HCT116 (cell line): ENCODE measurements around the gene CAPN1. TPM values are rescaled to one million over a fixed set of nuclear protein-coding genes. Genes with fewer than 3 reads are reported as not detected.

Source experiments
- ATAC-seq: fragments of 200-7000 bp; cut with Tn5 transposase; 2 replicates; pipeline ENCODE4 v1.9.1; 2020; ENCODE audit warnings: mild to moderate bottlenecking, moderate library complexity
- BruUV-seq: library from RNA; stranded (reverse); fragments of 400-500 nt; replicated peaks from 2 replicates; lab custom pipeline; 2021; lab: Mats Ljungman, UMichigan
- CTCF ChIA-PET: fragments of 300-600 bp; sonication (Branson Sonifier 250); formaldehyde crosslinking; loops from one replicate; lab custom pipeline; 2021; ENCODE audit warnings: antibody characterized with exemption; lab: Charles Lee
- POLR2A ChIA-PET: fragments of 300-600, 350-600 bp; sonication (Branson Sonifier 250); formaldehyde crosslinking; loops from one replicate; lab custom pipeline; 2021; ENCODE audit warnings: antibody characterized with exemption; lab: Charles Lee
- RAD21 ChIA-PET, 2 experiments: fragments of 300-600 bp; sonication (Branson Sonifier 250); formaldehyde crosslinking; loops; one replicate each; lab custom pipeline; 2023; ENCODE audit warnings: low total read pairs in 2 of 2; ENCODE audit not compliant: uncharacterized antibody in 2 of 2, unreplicated experiment in 2 of 2, low non-redundant PET in 1 of 2; lab: Charles Lee
- DNase-seq: peaks from one replicate; pipeline ENCODE4 v3.0.0-alpha.2; 2010; ENCODE audit warnings: low read depth, low spot score
- H2AFZ ChIP-seq: fragments of 200-600 bp; shearing (Covaris generic), sonication (generic); 2 replicates; pipeline ENCODE4 v1.6.1; 2017; ENCODE audit warnings: low read depth, mixed run types, mixed read lengths, antibody characterized with exemption, low read length; ENCODE audit not compliant: poor library complexity, severe bottlenecking
- H3K27ac ChIP-seq: 2 replicates; pipeline ENCODE4 v1.5.1; 2012; ENCODE audit warnings: low read depth, low read length
- H3K27me3 ChIP-seq: fragments of 200-600 bp; sonication (generic); 2 replicates; pipeline ENCODE4 v1.6.1; 2016; ENCODE audit warnings: mixed run types, low read length, mixed read lengths; ENCODE audit not compliant: insufficient read depth
- H3K36me3 ChIP-seq, 2 experiments: fragments of 200-500 bp in 1 of 2; fragments of 200-600 bp in 1 of 2; sonication (Bioruptor generic) in 1 of 2; sonication (generic) in 1 of 2; 2 replicates each; pipeline versions ENCODE4 v1.5.1 to v1.6.1; 2014 to 2016; ENCODE audit warnings: low read length in 2 of 2, inconsistent platforms in 1 of 2, mixed read lengths in 1 of 2, mixed run types in 1 of 2; ENCODE audit not compliant: insufficient read depth in 2 of 2, control insufficient read depth in 1 of 2
- H3K4me1 ChIP-seq, 2 experiments: fragments of 200-600 bp in 1 of 2; sonication (generic) in 1 of 2; 2 replicates each; pipeline versions ENCODE4 v1.5.1 to v1.6.1; 2012 to 2017; ENCODE audit warnings: low read length in 2 of 2, inconsistent platforms in 1 of 2, mild to moderate bottlenecking in 1 of 2, mixed read lengths in 1 of 2, mixed run types in 1 of 2, moderate library complexity in 1 of 2; ENCODE audit not compliant: insufficient read depth in 2 of 2, control insufficient read depth in 1 of 2
- H3K4me2 ChIP-seq: fragments of 200-600 bp; sonication (generic); 2 replicates; pipeline ENCODE4 v1.6.1; 2017; ENCODE audit warnings: mixed run types, low read length, mixed read lengths
- H3K4me3 ChIP-seq, 2 experiments: fragments of 200-600 bp in 1 of 2; sonication (generic) in 1 of 2; replicated peaks in 1 of 2; 2 replicates each; pipeline ENCODE4 v1.5.1; 2011 to 2016; ENCODE audit warnings: low read length in 2 of 2, control low read depth in 1 of 2, low read depth in 1 of 2, mild to moderate bottlenecking in 1 of 2, mixed read lengths in 1 of 2, mixed run types in 1 of 2
- H3K79me2 ChIP-seq: fragments of 200-600 bp; sonication (generic); 2 replicates; pipeline ENCODE4 v1.6.1; 2017; ENCODE audit warnings: mild to moderate bottlenecking, mixed run types, low read length, moderate library complexity, mixed read lengths; ENCODE audit not compliant: insufficient read depth
- H3K9ac ChIP-seq: fragments of 200-600 bp; sonication (generic); 2 replicates; pipeline ENCODE4 v1.6.1; 2016; ENCODE audit warnings: low read length, mixed read lengths
- H3K9me2 ChIP-seq: fragments of 200-600 bp; sonication (generic), shearing (Covaris generic); 2 replicates; pipeline ENCODE4 v1.6.1; 2017; ENCODE audit warnings: mixed run types, mild to moderate bottlenecking, moderate library complexity; ENCODE audit not compliant: insufficient read depth
- H3K9me3 ChIP-seq, 2 experiments: fragments of 200-500 bp in 1 of 2; fragments of 200-600 bp in 1 of 2; sonication (Bioruptor generic) in 1 of 2; sonication (generic) in 1 of 2; 2 replicates each; pipeline ENCODE4 v1.6.1; 2014 to 2017; ENCODE audit warnings: low read length in 2 of 2, mixed read lengths in 2 of 2, inconsistent platforms in 1 of 2, low read depth in 1 of 2, mild to moderate bottlenecking in 1 of 2, mixed run types in 1 of 2, moderate library complexity in 1 of 2; ENCODE audit not compliant: control insufficient read depth in 1 of 2, insufficient read depth in 1 of 2
- H4K20me1 ChIP-seq: fragments of 200-600 bp; sonication (generic), shearing (Covaris generic); 2 replicates; pipeline ENCODE4 v1.6.1; 2017; ENCODE audit warnings: mixed run types, mild to moderate bottlenecking, moderate library complexity; ENCODE audit not compliant: insufficient read depth
- ATF3 ChIP-seq: IDR thresholded peaks from 2 replicates; pipeline ENCODE4 v1.6.1; 2012
- CBX3 ChIP-seq: IDR thresholded peaks from 2 replicates; pipeline ENCODE4 v1.6.1; 2012; ENCODE audit warnings: low read depth
- CEBPB ChIP-seq: IDR thresholded peaks from 2 replicates; pipeline ENCODE4 v1.6.1; 2012; ENCODE audit warnings: low read depth
- CTCF ChIP-seq, 3 experiments: fragments of 200-600 bp in 1 of 3; sonication (generic) in 1 of 3; IDR thresholded peaks in 2 of 3; conservative IDR thresholded peaks in 1 of 3; 2 replicates each; pipeline ENCODE4 v1.5.1; 2012 to 2017; ENCODE audit warnings: low read depth in 2 of 3, low read length in 2 of 3, antibody characterized with exemption in 1 of 3, borderline replicate concordance in 1 of 3, control low read depth in 1 of 3, mild to moderate bottlenecking in 1 of 3, mixed read lengths in 1 of 3, mixed run types in 1 of 3, moderate library complexity in 1 of 3; ENCODE audit not compliant: insufficient read depth in 1 of 3
- ELF1 ChIP-seq: IDR thresholded peaks from 2 replicates; pipeline ENCODE4 v1.6.1; 2012; ENCODE audit warnings: low read depth, borderline replicate concordance
- EZH2 ChIP-seq: fragments of 200-600 bp; sonication (generic); IDR thresholded peaks from 2 replicates; pipeline ENCODE4 v1.6.1; 2017; ENCODE audit warnings: antibody characterized with exemption, mixed run types
- EZH2phosphoT487 ChIP-seq: fragments of 200-600 bp; IDR thresholded peaks from 2 replicates; pipeline ENCODE4 v1.6.1; 2018; ENCODE audit warnings: antibody characterized with exemption, borderline replicate concordance
- FOSL1 ChIP-seq: IDR thresholded peaks from 2 replicates; pipeline ENCODE4 v1.6.1; 2012; ENCODE audit warnings: low read depth
- POLR2A ChIP-seq: IDR thresholded peaks from 2 replicates; pipeline ENCODE4 v1.7.0; 2011; ENCODE audit warnings: borderline replicate concordance; ENCODE audit not compliant: insufficient read depth, insufficient read length; ENCODE audit errors: extremely low read depth
- POLR2AphosphoS5 ChIP-seq: IDR thresholded peaks from 2 replicates; pipeline ENCODE4 v1.6.1; 2011; ENCODE audit warnings: mild to moderate bottlenecking, low read depth, low read length, moderate library complexity
- RAD21 ChIP-seq: IDR thresholded peaks from 2 replicates; pipeline ENCODE4 v1.6.1; 2012; ENCODE audit warnings: low read depth, mild to moderate bottlenecking
- SIN3A ChIP-seq: IDR thresholded peaks from 2 replicates; pipeline ENCODE4 v1.6.1; 2012; ENCODE audit warnings: low read depth
- SP1 ChIP-seq: IDR thresholded peaks from 2 replicates; pipeline ENCODE4 v1.6.1; 2012; ENCODE audit warnings: low read depth
- SRF ChIP-seq: IDR thresholded peaks from 2 replicates; pipeline ENCODE4 v1.6.1; 2012; ENCODE audit warnings: low read depth
- TCF7L2 ChIP-seq: IDR thresholded peaks from 2 replicates; pipeline ENCODE4 v1.7.0; 2011; ENCODE audit warnings: borderline replicate concordance, inconsistent platforms; ENCODE audit not compliant: insufficient read depth, insufficient read length; ENCODE audit errors: extremely low read depth
- YY1 ChIP-seq: IDR thresholded peaks from 2 replicates; pipeline ENCODE4 v1.6.1; 2011; ENCODE audit warnings: low read length, low read depth, moderate library complexity, mild to moderate bottlenecking; ENCODE audit not compliant: insufficient replicate concordance; ENCODE audit errors: extremely low read depth
- ZBTB33 ChIP-seq: IDR thresholded peaks from 2 replicates; pipeline ENCODE4 v1.6.1; 2011; ENCODE audit warnings: mild to moderate bottlenecking, low read length, moderate library complexity; ENCODE audit not compliant: insufficient replicate concordance; ENCODE audit errors: extremely low read depth
- ZFX ChIP-seq: fragments of 450-650 bp; IDR thresholded peaks from 2 replicates; pipeline ENCODE4 v1.6.1; 2017
- ZNF274 ChIP-seq: fragments of 200-500 bp; sonication (Bioruptor generic); IDR thresholded peaks from 2 replicates; pipeline ENCODE4 v1.6.1; 2014; ENCODE audit warnings: mild to moderate bottlenecking, low read depth, low read length, inconsistent platforms
- intact Hi-C: fragments of 100-400 bp; cut with micrococcal nuclease; formaldehyde crosslinking; loops from 2 replicates; pipeline ENCODE4 v1.10.0; 2022
- total RNA-seq: library from RNA; stranded (reverse); gene quantifications from one replicate; pipeline ENCODE4 v1.2.1, GENCODE V29; 2021; ENCODE audit not compliant: unreplicated experiment

CAPN1 gene
- total RNA-seq, 1 experiment from 2014 or later = 279 TPM

- H3K9ac ChIP-seq = peak overlapping the region; percentile 97
- no TSS peak for BruUV-seq
- TF ChIP-seq POLR2AphosphoS5 (peak; percentile 34; the same call in 1 of the 2 replicates), RAD21 (peak; percentile 86), FOSL1 (no peak), SIN3A (no peak), ATF3 (no peak), ZFX (no peak), POLR2A (no peak), CBX3 (no peak), TCF7L2 (no peak), SP1 (no peak), SRF (no peak), ZNF274 (no peak), EZH2phosphoT487 (no peak), CTCF (IDR thresholded peaks at IDR 0.05 in 2 of 3, conservative IDR thresholded peaks at IDR 0.05 in 1 of 3; ENCODE audit: borderline replicate concordance in 1 of 3, insufficient read depth in 1 of 3, low read depth in 2 of 3, low read length in 2 of 3) (peak in 2 of 3 experiments; percentile 49 to 56; a peak in 5 of 6 replicates), YY1 (no peak), ELF1 (no peak), EZH2 (no peak), ZBTB33 (no peak), CEBPB (no peak)
Measured at GRCh38 chr11:65180877-65181568, 705 bp upstream of the CAPN1 start.

More at GRCh38 chr11:65180877-65181568, 705 bp upstream of the CAPN1 start:
- ChIA-PET POLR2A (interaction anchor here (1.0 to 2.8 kb wide), 7 partner anchors 11 to 69 kb away, joined by 3 to 20 read pairs (median 6); partner anchors contain the start of genes FAU, MRPL49, SPDYC and SYVN1), CTCF (interaction anchor here (0.6 to 2.7 kb wide), 8 partner anchors 11 to 333 kb away, joined by 3 to 14 read pairs (median 6); partner anchors contain the start of genes FAU, MRPL49, SPDYC and SYVN1), RAD21 (interaction anchor here (1.0 to 1.4 kb wide), 4 partner anchors 46 to 64 kb away, joined by 3 to 8 read pairs (median 4); partner anchors contain the start of genes FAU (in 1 of the 2), MRPL49 (in 1 of the 2) and ZNHIT2 (in 1 of the 2))
- H3K27me3 ChIP-seq = no peaks in the 10 kb centered on the region
- H3K27ac ChIP-seq = peak overlapping the region; percentile 100
- ATAC-seq (peak; percentile 66), DNase-seq (peak; percentile 29)
- H3K4me1 ChIP-seq = peaks cover 23 to 35% of the 10 kb centered on the region in 2 experiments
- H4K20me1 ChIP-seq = no peaks in the 10 kb centered on the region
- H3K4me3 ChIP-seq = peak overlapping the region; percentile 81 to 95
- H2AFZ ChIP-seq = no peak overlapping the region
- H3K9me3 ChIP-seq = no peaks in the 10 kb centered on the region
- H3K9me2 ChIP-seq = no peaks in the 10 kb centered on the region
- intact Hi-C loops = loop anchor here (2.0 to 5.0 kb wide), 4 partner anchors 46 to 334 kb away; partner anchors contain the start of genes SYVN1 and TM7SF2
- peak overlapping the region; percentile 97 for H3K4me2 ChIP-seq
- peaks cover under 1 to 19% of the 10 kb centered on the region in 2 experiments; a peak in 2 of 4 replicates for H3K36me3 ChIP-seq
- H3K79me2 ChIP-seq = peaks cover 49% of the 10 kb centered on the region
